Measurements from ENCODE around the gene AZGP1.
"Not testable (repeated sequence)": the region's sequence is repeated elsewhere in the genome, so short reads cannot be mapped to it uniquely, and the experiment has no call there.

The AZGP1 gene

GRCh38 chr7:100013328-100013676, 37.5 kb upstream of the AZGP1 start:
- no peak overlapping the region for H3K4me3 ChIP-seq (ENCODE audit: low read depth, low read length)
- 0 out of 2 replicates have a peak, but pooled peaks cover 2% of the 10 kb centered on the region for H3K4me1 ChIP-seq (ENCODE audit: control insufficient read depth, insufficient read depth, low read length)
- no peaks in the 10 kb centered on the region for H3K9me3 ChIP-seq (ENCODE audit: control insufficient read depth, insufficient read depth, low read length)
- H3K36me3 ChIP-seq (ENCODE audit: control insufficient read depth, insufficient read depth, low read length), result peaks cover 4% of the 10 kb centered on the region; the same call in 1 of the 2 replicates
- H3K27ac ChIP-seq (ENCODE audit: low read depth, low read length), result no peak overlapping the region
- H3K27me3 ChIP-seq (ENCODE audit: control insufficient read depth, insufficient read depth, low read length), result no peaks in the 10 kb centered on the region
- no peak overlapping the region for H3K9ac ChIP-seq (ENCODE audit: low read depth, low read length)

DNA sequence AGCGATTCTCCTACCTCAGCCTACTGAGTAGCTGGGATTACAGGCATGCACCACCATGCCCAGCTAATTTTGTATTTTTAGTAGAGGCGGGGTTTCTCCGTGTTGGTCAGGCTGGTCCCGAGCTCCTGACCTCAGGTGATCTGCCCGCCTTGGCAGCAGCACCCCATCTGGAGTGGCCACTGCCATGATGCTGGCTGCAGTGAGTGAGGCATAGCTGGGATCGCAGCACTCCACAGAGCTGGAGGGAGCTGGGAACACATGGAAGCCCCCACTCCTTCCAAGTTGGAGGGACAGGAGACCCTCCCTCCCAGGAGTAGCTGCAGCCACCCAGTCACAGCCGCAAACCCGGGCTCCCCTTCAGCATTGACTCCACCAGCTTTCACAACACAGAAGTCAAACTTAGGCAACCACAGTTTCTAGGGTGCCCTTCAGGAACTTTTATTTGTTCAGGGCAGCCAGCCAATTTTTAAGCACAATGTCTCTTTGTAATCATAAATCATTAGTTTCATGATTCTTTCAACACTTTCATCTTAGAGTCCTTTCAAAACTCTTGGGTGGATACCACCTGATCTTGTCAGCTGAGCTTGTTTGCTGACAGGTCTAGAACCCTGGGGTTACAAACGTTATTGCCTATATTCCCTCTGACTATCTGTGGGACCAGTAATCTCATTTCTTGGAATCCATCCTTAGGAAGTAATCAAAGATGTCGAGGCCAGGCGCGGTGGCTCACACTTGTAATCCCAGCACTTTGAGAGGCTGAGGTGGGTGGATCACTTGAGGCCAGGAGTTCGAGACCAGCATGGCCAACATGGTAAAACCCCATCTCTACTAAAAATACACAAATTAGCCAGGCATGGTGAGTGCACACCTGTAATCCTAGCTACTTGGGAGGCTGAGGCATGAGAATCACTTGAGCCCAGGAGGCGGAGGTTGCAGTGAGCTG, 36.8 kb upstream of the AZGP1 start:
- H3K9me3 ChIP-seq (ENCODE audit: control insufficient read depth, insufficient read depth, low read length); H3K27me3 ChIP-seq (ENCODE audit: control insufficient read depth, insufficient read depth, low read length); H3K27ac ChIP-seq (ENCODE audit: low read depth, low read length); H3K4me3 ChIP-seq (ENCODE audit: low read depth, low read length); H3K4me1 ChIP-seq (ENCODE audit: control insufficient read depth, insufficient read depth, low read length); H3K36me3 ChIP-seq (ENCODE audit: control insufficient read depth, insufficient read depth, low read length); H3K9ac ChIP-seq (ENCODE audit: low read depth, low read length): not testable (repeated sequence)

- no peaks in the 10 kb centered on the region for H3K36me3 ChIP-seq (ENCODE audit: control insufficient read depth, insufficient read depth, low read length)
- no peaks in the 10 kb centered on the region for H3K9me3 ChIP-seq (ENCODE audit: control insufficient read depth, insufficient read depth, low read length)
Measured at GRCh38 chr7:100011516-100011915, 35.7 kb upstream of the AZGP1 start.

GRCh38 chr7:100010901-100011300, 35.1 kb upstream of the AZGP1 start:
- no peak overlapping the region for H3K4me3 ChIP-seq (ENCODE audit: low read depth, low read length)
- no peaks in the 10 kb centered on the region for H3K36me3 ChIP-seq (ENCODE audit: control insufficient read depth, insufficient read depth, low read length)
- no peaks in the 10 kb centered on the region for H3K27me3 ChIP-seq (ENCODE audit: control insufficient read depth, insufficient read depth, low read length)
- no peak overlapping the region for H3K9ac ChIP-seq (ENCODE audit: low read depth, low read length)
- H3K4me1 ChIP-seq (ENCODE audit: control insufficient read depth, insufficient read depth, low read length), result no peaks in the 10 kb centered on the region
- H3K27ac ChIP-seq (ENCODE audit: low read depth, low read length), result no peak overlapping the region
- H3K9me3 ChIP-seq (ENCODE audit: control insufficient read depth, insufficient read depth, low read length), result no peaks in the 10 kb centered on the region

More at GRCh38 chr7:100011516-100011915, 35.7 kb upstream of the AZGP1 start:
- Histone ChIP-seq H3K4me3 (ENCODE audit: low read depth, low read length) (no peak overlapping the region), H3K27ac (ENCODE audit: low read depth, low read length) (no peak overlapping the region), H3K27me3 (ENCODE audit: control insufficient read depth, insufficient read depth, low read length) (no peaks in the 10 kb centered on the region), H3K4me1 (ENCODE audit: control insufficient read depth, insufficient read depth, low read length) (0 out of 2 replicates have a peak, but pooled peaks cover 1% of the 10 kb centered on the region), H3K9ac (ENCODE audit: low read depth, low read length) (no peak overlapping the region)

DNA sequence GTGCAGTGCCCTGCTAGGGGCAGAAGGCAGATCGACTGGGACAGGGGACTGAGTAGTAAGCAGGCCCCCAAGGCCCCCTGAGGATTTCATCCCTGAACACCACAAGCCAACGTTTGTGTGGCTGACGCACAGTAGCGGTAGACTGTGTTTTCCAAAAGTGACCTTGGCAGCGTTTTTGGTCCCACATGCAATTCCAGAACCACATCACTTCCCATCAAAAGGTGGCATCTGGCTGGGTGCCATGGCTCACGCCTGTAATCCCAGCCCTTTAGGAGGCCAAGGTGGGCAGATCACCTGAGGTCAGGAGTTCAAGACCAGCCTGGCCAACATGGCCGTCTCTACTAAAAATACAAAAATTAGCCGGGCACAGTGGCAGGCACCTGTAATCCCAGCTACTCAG, 34.1 kb upstream of the AZGP1 start:
- H3K9me3 ChIP-seq (ENCODE audit: control insufficient read depth, insufficient read depth, low read length); H3K36me3 ChIP-seq (ENCODE audit: control insufficient read depth, insufficient read depth, low read length); H3K27ac ChIP-seq (ENCODE audit: low read depth, low read length); H3K4me3 ChIP-seq (ENCODE audit: low read depth, low read length); H3K4me1 ChIP-seq (ENCODE audit: control insufficient read depth, insufficient read depth, low read length); H3K27me3 ChIP-seq (ENCODE audit: control insufficient read depth, insufficient read depth, low read length); H3K9ac ChIP-seq (ENCODE audit: low read depth, low read length): not testable (repeated sequence)

GRCh38 chr7:100008525-100008924, 32.7 kb upstream of the AZGP1 start:
- H3K4me3 ChIP-seq (ENCODE audit: low read depth, low read length), result no peak overlapping the region
- H3K9ac ChIP-seq (ENCODE audit: low read depth, low read length), result no peak overlapping the region
- H3K27me3 ChIP-seq (ENCODE audit: control insufficient read depth, insufficient read depth, low read length), result no peaks in the 10 kb centered on the region
- no peaks in the 10 kb centered on the region for H3K9me3 ChIP-seq (ENCODE audit: control insufficient read depth, insufficient read depth, low read length)
- H3K4me1 ChIP-seq (ENCODE audit: control insufficient read depth, insufficient read depth, low read length), result no peaks in the 10 kb centered on the region; the same call in 1 of the 2 replicates
- no peak overlapping the region for H3K27ac ChIP-seq (ENCODE audit: low read depth, low read length)
- H3K36me3 ChIP-seq (ENCODE audit: control insufficient read depth, insufficient read depth, low read length), result no peaks in the 10 kb centered on the region

DNA sequence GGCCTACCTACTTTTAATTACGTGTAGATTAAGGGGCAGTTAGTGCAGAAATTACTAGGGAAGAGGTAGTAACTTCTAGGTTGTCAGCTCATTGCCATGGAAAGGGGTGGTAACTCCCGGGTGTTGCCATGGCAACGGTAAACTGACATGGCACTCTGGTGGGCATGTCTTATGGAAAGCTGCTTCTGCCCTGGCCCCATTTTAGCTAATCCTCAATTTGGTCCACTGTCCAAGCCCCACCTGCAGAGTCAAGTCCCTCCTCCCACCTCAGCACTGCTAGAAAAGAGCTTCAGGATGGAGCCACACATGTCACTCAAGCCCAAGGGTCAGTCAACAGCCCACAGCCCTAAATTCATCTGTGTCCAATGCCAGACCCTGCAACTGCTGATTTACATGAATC, 32.1 kb upstream of the AZGP1 start:
- no peak overlapping the region for H3K9ac ChIP-seq (ENCODE audit: low read depth, low read length)
- no peak overlapping the region for H3K4me3 ChIP-seq (ENCODE audit: low read depth, low read length)
- no peaks in the 10 kb centered on the region for H3K27me3 ChIP-seq (ENCODE audit: control insufficient read depth, insufficient read depth, low read length)
- no peak overlapping the region for H3K27ac ChIP-seq (ENCODE audit: low read depth, low read length)
- no peaks in the 10 kb centered on the region for H3K36me3 ChIP-seq (ENCODE audit: control insufficient read depth, insufficient read depth, low read length)
- H3K9me3 ChIP-seq (ENCODE audit: control insufficient read depth, insufficient read depth, low read length), result no peaks in the 10 kb centered on the region
- H3K4me1 ChIP-seq (ENCODE audit: control insufficient read depth, insufficient read depth, low read length), result no peaks in the 10 kb centered on the region; the same call in 1 of the 2 replicates

DNA sequence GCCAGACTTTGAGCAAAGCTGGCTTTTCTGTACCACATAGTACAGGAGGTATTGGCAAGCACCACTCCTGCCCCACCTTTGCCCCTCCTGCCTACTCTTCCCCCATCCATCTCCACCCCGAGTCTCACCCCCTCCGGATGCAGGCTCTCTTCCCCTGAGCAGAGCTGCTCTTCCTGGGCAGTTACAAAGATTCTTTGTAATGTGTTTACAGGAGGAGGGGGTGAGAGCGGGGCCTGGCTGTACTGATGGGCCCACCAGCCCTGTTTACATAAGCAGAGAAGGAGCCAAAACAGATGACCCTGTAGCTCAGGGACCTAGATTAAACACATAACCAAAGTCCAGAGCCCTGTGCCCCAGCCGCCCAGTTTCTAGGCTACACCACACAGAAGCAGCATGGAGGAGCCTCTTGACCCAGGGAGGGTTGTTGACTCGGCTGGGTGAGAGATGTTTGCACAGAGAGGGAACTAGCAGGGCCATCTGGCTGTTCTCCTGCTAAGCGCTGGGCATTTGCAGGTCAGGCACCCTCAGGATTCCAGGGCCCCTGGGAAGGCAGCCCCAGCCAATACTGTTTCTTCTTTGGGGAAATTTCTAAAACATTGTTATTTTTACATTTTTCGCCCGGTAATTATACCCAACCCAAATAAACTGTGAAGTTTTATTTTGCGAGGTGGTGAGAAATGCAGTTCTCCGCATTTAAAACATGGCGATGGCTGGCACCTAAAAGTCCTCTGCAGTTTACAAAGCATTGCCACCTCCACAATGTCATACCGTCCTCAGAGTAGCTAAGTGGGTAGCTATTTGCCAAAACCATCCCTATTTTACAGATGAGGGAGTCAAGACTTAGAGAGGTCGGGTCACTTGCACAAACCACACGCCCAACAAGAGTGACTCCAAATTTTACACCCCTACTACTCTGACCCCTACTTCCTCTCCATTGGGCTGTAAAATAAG, 28.2 kb upstream of the AZGP1 start:
- H3K4me3 ChIP-seq (ENCODE audit: low read depth, low read length), result no peak overlapping the region
- H3K27ac ChIP-seq (ENCODE audit: low read depth, low read length), result no peak overlapping the region
- H3K9ac ChIP-seq (ENCODE audit: low read depth, low read length), result no peak overlapping the region

GRCh38 chr7:100000239-100000638, 24.4 kb upstream of the AZGP1 start:
- no peaks in the 10 kb centered on the region for H3K27me3 ChIP-seq (ENCODE audit: control insufficient read depth, insufficient read depth, low read length)
- no peaks in the 10 kb centered on the region for H3K36me3 ChIP-seq (ENCODE audit: control insufficient read depth, insufficient read depth, low read length)
- H3K27ac ChIP-seq (ENCODE audit: low read depth, low read length), result no peak overlapping the region
- H3K9ac ChIP-seq (ENCODE audit: low read depth, low read length), result no peak overlapping the region
- H3K9me3 ChIP-seq (ENCODE audit: control insufficient read depth, insufficient read depth, low read length), result no peaks in the 10 kb centered on the region
- no peaks in the 10 kb centered on the region; the same call in 1 of the 2 replicates for H3K4me1 ChIP-seq (ENCODE audit: control insufficient read depth, insufficient read depth, low read length)
- H3K4me3 ChIP-seq (ENCODE audit: low read depth, low read length), result no peak overlapping the region

More for the DNA sequence above, 28.2 kb upstream of the AZGP1 start:
- no peaks in the 10 kb centered on the region for H3K36me3 ChIP-seq (ENCODE audit: control insufficient read depth, insufficient read depth, low read length)
- no peaks in the 10 kb centered on the region for H3K9me3 ChIP-seq (ENCODE audit: control insufficient read depth, insufficient read depth, low read length)
- no peaks in the 10 kb centered on the region for H3K27me3 ChIP-seq (ENCODE audit: control insufficient read depth, insufficient read depth, low read length)
- H3K4me1 ChIP-seq (ENCODE audit: control insufficient read depth, insufficient read depth, low read length), result no peaks in the 10 kb centered on the region; the same call in 1 of the 2 replicates

DNA sequence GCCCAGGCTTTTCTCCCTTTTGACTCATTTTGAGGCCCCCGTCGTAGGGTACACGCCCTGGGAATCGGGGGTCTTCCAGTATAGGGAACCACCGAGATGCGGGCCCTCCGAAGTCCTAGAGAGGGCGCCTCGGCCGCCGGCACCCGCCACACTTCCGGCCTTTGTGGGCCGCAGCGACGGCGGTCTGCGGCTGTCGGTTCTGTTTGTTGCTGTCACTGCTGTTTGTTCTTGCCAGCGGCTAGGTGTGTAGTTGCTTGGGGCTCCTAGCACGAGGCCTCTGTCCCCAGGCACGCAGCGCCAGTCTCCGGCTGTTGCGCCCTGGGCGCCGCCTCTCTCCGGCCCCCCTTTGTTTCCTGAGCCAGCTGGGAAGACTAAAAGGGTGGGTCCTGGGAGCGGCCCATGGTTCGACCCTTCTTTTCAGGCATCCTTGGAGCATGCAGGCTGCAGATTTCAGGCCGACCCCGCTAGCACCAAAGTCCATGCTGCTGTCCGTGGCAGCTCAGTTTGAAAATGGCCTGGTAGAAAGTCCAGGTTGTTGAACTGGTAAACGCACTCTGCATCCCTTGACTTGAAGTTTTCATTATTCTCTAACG, 21.8 kb upstream of the AZGP1 start:
- Histone ChIP-seq H3K27ac (ENCODE audit: low read depth, low read length) (no peak overlapping the region), H3K4me1 (ENCODE audit: control insufficient read depth, insufficient read depth, low read length) (no peaks in the 10 kb centered on the region), H3K9ac (ENCODE audit: low read depth, low read length) (peak overlapping the region; percentile 57; the same call in 1 of the 2 replicates), H3K4me3 (ENCODE audit: low read depth, low read length) (peak overlapping the region; percentile 46; the same call in 1 of the 2 replicates), H3K9me3 (ENCODE audit: control insufficient read depth, insufficient read depth, low read length) (no peaks in the 10 kb centered on the region), H3K36me3 (ENCODE audit: control insufficient read depth, insufficient read depth, low read length) (no peaks in the 10 kb centered on the region), H3K27me3 (ENCODE audit: control insufficient read depth, insufficient read depth, low read length) (no peaks in the 10 kb centered on the region)

Measured in HUES48 (cell line).